22Rv1 (cell line): ENCODE data around the gene KCNH5.

ENCODE experiments used
- H3K27ac ChIP-seq: fragments of 450-650 bp; 2 replicates; pipeline ENCODE4 v1.5.1; 2017
- ZFX ChIP-seq: fragments of 450-650 bp; IDR thresholded peaks from 2 replicates; pipeline ENCODE4 v1.6.1; 2017; ENCODE audit warnings: antibody characterized with exemption, borderline replicate concordance
- TF ChIP-seq, protein P1 (sequence below): fragments of 450-650 bp; IDR thresholded peaks from 2 replicates; pipeline ENCODE4 v1.5.1; 2017; ENCODE audit warnings: mild to moderate bottlenecking

The KCNH5 gene

GRCh38 chr14:62670526-62670925 is 374.7 kb downstream of the KCNH5 start:
- no peak overlapping the region for H3K27ac ChIP-seq
- TF ChIP-seq, protein P1, sequence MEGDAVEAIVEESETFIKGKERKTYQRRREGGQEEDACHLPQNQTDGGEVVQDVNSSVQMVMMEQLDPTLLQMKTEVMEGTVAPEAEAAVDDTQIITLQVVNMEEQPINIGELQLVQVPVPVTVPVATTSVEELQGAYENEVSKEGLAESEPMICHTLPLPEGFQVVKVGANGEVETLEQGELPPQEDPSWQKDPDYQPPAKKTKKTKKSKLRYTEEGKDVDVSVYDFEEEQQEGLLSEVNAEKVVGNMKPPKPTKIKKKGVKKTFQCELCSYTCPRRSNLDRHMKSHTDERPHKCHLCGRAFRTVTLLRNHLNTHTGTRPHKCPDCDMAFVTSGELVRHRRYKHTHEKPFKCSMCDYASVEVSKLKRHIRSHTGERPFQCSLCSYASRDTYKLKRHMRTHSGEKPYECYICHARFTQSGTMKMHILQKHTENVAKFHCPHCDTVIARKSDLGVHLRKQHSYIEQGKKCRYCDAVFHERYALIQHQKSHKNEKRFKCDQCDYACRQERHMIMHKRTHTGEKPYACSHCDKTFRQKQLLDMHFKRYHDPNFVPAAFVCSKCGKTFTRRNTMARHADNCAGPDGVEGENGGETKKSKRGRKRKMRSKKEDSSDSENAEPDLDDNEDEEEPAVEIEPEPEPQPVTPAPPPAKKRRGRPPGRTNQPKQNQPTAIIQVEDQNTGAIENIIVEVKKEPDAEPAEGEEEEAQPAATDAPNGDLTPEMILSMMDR: no peak
- TF ChIP-seq ZFX: no peak

DNA sequence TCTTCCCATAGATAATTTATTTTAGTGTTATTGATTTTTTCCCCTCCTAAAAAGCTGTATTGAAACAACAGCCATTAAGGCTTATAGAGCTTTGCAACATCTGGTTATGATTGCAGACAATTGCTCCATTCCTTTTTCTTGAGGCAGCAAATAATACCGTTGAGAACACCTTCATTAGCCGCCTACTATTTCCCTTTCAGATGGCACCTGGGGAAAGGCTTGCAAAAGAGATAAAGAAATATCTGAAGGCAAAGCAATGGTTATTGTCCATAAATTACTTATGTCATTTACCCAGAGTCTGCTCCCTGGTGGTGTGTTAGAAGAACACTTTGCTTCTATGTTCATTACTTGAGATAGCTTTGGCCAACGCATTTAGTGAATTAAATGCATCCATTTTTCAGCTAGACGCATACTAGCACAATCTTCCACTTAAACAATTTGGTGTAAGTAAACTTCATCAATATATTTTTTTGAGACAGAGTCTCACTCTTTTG is 377.8 kb downstream of the KCNH5 start:
- TF ChIP-seq ZFX: no peak
- TF ChIP-seq, protein P1: no peak
- H3K27ac ChIP-seq: no peak overlapping the region

GRCh38 chr14:62665286-62665685 is 380.0 kb downstream of the KCNH5 start:
- no peak overlapping the region for H3K27ac ChIP-seq
- TF ChIP-seq, protein P1: no peak
- TF ChIP-seq ZFX: no peak

DNA sequence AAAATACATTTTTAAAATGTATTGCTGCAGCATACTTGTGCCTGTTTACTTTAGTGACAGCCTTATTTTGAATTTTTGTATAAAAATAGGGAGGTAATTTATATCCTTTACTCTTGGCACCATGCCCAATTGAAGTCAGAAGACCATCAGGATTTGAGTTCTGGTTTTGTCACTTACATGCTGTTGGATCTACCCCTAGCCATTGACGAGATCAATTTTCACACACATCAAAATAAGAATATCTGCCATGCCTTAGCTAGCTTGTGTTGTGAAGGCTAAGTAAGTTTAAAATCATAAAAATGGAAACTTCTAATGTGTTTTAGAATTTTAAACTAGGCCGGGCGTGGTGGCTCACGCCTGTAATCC is 381.8 kb downstream of the KCNH5 start:
- no peak for TF ChIP-seq ZFX
- TF ChIP-seq, protein P1: no peak
- no peak overlapping the region for H3K27ac ChIP-seq

GRCh38 chr14:62662811-62663455 is 382.3 kb downstream of the KCNH5 start:
- H3K27ac ChIP-seq: no peak overlapping the region
- TF ChIP-seq, protein P1: no peak
- no peak for TF ChIP-seq ZFX

- no peak overlapping the region for H3K27ac ChIP-seq
- TF ChIP-seq, protein P1: no peak
- TF ChIP-seq ZFX: no peak
These were observed 383.4 kb downstream of the KCNH5 start for GRCh38 chr14:62661818-62662217.

DNA sequence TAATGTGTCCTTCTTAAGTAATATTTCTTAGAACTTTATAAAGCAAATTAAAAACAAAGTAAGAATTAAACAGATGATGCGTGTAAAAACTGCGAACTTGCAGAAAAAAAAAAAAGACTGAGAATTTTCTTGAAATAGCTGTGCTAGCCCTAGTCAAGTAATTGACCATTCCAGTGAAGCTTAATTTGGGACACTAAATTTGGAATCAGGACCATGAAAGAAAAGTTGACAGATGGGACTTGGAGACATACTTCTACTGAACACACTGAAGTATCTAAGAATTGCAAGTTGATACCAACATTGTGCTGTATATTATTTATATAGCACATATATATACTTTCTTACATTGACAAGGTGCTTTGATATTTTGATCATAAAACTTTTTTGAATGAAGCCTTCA is 386.6 kb downstream of the KCNH5 start:
- no peak overlapping the region for H3K27ac ChIP-seq
- TF ChIP-seq, protein P1: no peak
- TF ChIP-seq ZFX: no peak
